ENCODE data around the gene KCP.

- no peak for TF ChIP-seq GATA2 (IDR thresholded peaks at IDR 0.05; ENCODE audit: low read depth, low read length)
- TF ChIP-seq GATA3 (IDR thresholded peaks at IDR 0.05; ENCODE audit: low read depth, low read length): no peak
Observed at GRCh38 chr7:128827971-128828711, 82.4 kb downstream of the KCP start.
